Uterus (tissue), 2 donors: ENCODE data around the gene TBXA2R.

ENCODE experiments used
- POLR2A ChIP-seq, 2 donors: fragments of 450-650 bp; IDR thresholded peaks; one replicate each; pipeline ENCODE4 v1.6.1; 2016; ENCODE audit warnings: antibody characterized with exemption in 2 of 2, mild to moderate bottlenecking in 1 of 2, moderate library complexity in 1 of 2
- TF ChIP-seq, protein P1 (sequence below), 4 experiments: fragments of 200-600 bp in 2 of 4; fragments of 450-650 bp in 2 of 4; sonication (generic) in 2 of 4; IDR thresholded peaks; one replicate each; pipeline ENCODE4 v1.5.1; 2016 to 2019; ENCODE audit warnings: antibody characterized with exemption in 4 of 4, mild to moderate bottlenecking in 2 of 4, moderate library complexity in 1 of 4

DNA sequence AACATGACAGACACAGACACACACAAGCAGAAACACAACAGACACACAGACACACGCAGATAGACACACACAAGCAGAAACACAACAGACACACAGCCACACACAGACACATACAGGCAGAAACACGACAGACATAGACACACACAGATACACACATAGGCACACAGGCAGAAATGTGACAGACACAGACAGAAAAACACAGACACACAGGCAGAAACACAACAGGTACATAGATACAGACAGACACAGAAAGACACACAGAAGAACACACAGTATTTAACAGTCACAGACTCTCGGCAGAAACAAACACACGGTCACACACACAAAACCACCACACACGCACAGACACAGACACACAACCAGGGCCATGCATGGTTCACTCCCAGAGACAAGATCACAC is 905 bp downstream of the TBXA2R start:
- TF ChIP-seq, protein P1, sequence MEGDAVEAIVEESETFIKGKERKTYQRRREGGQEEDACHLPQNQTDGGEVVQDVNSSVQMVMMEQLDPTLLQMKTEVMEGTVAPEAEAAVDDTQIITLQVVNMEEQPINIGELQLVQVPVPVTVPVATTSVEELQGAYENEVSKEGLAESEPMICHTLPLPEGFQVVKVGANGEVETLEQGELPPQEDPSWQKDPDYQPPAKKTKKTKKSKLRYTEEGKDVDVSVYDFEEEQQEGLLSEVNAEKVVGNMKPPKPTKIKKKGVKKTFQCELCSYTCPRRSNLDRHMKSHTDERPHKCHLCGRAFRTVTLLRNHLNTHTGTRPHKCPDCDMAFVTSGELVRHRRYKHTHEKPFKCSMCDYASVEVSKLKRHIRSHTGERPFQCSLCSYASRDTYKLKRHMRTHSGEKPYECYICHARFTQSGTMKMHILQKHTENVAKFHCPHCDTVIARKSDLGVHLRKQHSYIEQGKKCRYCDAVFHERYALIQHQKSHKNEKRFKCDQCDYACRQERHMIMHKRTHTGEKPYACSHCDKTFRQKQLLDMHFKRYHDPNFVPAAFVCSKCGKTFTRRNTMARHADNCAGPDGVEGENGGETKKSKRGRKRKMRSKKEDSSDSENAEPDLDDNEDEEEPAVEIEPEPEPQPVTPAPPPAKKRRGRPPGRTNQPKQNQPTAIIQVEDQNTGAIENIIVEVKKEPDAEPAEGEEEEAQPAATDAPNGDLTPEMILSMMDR (IDR thresholded peaks at IDR 0.05), result no peak
- TF ChIP-seq POLR2A (IDR thresholded peaks at IDR 0.05), result no peak
